ENCODE measurements around the gene NPL.

- no peak for TF ChIP-seq ZFP30 (CRISPR knock-in tag; IDR thresholded peaks at IDR 0.05)
- TF ChIP-seq PATZ1 (CRISPR knock-in tag; IDR thresholded peaks at IDR 0.05; ENCODE audit: borderline replicate concordance) = no peak
- no peak for TF ChIP-seq CREB5 (CRISPR knock-in tag; IDR thresholded peaks at IDR 0.05; ENCODE audit: low read depth)
- no peak for TF ChIP-seq ARNTL (CRISPR knock-in tag; IDR thresholded peaks at IDR 0.05; ENCODE audit: borderline replicate concordance, low read depth)
- TF ChIP-seq, protein P1, sequence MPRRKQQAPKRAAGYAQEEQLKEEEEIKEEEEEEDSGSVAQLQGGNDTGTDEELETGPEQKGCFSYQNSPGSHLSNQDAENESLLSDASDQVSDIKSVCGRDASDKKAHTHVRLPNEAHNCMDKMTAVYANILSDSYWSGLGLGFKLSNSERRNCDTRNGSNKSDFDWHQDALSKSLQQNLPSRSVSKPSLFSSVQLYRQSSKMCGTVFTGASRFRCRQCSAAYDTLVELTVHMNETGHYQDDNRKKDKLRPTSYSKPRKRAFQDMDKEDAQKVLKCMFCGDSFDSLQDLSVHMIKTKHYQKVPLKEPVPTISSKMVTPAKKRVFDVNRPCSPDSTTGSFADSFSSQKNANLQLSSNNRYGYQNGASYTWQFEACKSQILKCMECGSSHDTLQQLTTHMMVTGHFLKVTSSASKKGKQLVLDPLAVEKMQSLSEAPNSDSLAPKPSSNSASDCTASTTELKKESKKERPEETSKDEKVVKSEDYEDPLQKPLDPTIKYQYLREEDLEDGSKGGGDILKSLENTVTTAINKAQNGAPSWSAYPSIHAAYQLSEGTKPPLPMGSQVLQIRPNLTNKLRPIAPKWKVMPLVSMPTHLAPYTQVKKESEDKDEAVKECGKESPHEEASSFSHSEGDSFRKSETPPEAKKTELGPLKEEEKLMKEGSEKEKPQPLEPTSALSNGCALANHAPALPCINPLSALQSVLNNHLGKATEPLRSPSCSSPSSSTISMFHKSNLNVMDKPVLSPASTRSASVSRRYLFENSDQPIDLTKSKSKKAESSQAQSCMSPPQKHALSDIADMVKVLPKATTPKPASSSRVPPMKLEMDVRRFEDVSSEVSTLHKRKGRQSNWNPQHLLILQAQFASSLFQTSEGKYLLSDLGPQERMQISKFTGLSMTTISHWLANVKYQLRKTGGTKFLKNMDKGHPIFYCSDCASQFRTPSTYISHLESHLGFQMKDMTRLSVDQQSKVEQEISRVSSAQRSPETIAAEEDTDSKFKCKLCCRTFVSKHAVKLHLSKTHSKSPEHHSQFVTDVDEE (CRISPR knock-in tag; IDR thresholded peaks at IDR 0.05) = no peak
- no peak for TF ChIP-seq ZC3H10 (CRISPR knock-in tag; IDR thresholded peaks at IDR 0.05)
- TF ChIP-seq RARB (CRISPR knock-in tag; IDR thresholded peaks at IDR 0.05) = no peak
- TF ChIP-seq CSDC2 (CRISPR knock-in tag; IDR thresholded peaks at IDR 0.05) = no peak
- TF ChIP-seq ISL1 (CRISPR knock-in tag; IDR thresholded peaks at IDR 0.05) = no peak
- TF ChIP-seq TCF4 (CRISPR knock-in tag; IDR thresholded peaks at IDR 0.05; ENCODE audit: borderline replicate concordance) = no peak
- no peak for TF ChIP-seq GLIS3 (CRISPR knock-in tag; IDR thresholded peaks at IDR 0.05)
- TF ChIP-seq ZNF70 (CRISPR knock-in tag; IDR thresholded peaks at IDR 0.05) = no peak
- TF ChIP-seq ZFP3 (CRISPR knock-in tag; IDR thresholded peaks at IDR 0.05) = no peak
Observed at GRCh38 chr1:182802006-182802803, 12.6 kb downstream of the NPL start.
